ENCODE measurements around the gene CTSD. TPM values are rescaled to one million over a fixed set of nuclear protein-coding genes. Genes with fewer than 3 reads are reported as not detected.

Gene CTSD
- polyA plus RNA-seq, 1 experiment, result 77.8 TPM

- no peak overlapping the region for H3K4me3 ChIP-seq (ENCODE audit: low read depth, low read length)
- CTCF ChIA-PET, result no interaction called here
- no peaks in the 10 kb centered on the region; the same call in 1 of the 2 replicates for H3K9me3 ChIP-seq (ENCODE audit: control insufficient read depth, insufficient read depth, low read length)
- H3K27me3 ChIP-seq (ENCODE audit: control insufficient read depth, insufficient read depth, low read length), result no peaks in the 10 kb centered on the region
- no peak overlapping the region for H3K27ac ChIP-seq (ENCODE audit: low read depth, low read length)
- DNase-seq (ENCODE audit: low read depth, low spot score), result no peak
- POLR2A ChIA-PET, result no interaction called here
- TF ChIP-seq, protein P1, sequence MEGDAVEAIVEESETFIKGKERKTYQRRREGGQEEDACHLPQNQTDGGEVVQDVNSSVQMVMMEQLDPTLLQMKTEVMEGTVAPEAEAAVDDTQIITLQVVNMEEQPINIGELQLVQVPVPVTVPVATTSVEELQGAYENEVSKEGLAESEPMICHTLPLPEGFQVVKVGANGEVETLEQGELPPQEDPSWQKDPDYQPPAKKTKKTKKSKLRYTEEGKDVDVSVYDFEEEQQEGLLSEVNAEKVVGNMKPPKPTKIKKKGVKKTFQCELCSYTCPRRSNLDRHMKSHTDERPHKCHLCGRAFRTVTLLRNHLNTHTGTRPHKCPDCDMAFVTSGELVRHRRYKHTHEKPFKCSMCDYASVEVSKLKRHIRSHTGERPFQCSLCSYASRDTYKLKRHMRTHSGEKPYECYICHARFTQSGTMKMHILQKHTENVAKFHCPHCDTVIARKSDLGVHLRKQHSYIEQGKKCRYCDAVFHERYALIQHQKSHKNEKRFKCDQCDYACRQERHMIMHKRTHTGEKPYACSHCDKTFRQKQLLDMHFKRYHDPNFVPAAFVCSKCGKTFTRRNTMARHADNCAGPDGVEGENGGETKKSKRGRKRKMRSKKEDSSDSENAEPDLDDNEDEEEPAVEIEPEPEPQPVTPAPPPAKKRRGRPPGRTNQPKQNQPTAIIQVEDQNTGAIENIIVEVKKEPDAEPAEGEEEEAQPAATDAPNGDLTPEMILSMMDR (IDR thresholded peaks at IDR 0.05; ENCODE audit: low read depth, low read length), result no peak
Measured at GRCh38 chr11:1757861-1758610, 5.7 kb downstream of the CTSD start.

DNA sequence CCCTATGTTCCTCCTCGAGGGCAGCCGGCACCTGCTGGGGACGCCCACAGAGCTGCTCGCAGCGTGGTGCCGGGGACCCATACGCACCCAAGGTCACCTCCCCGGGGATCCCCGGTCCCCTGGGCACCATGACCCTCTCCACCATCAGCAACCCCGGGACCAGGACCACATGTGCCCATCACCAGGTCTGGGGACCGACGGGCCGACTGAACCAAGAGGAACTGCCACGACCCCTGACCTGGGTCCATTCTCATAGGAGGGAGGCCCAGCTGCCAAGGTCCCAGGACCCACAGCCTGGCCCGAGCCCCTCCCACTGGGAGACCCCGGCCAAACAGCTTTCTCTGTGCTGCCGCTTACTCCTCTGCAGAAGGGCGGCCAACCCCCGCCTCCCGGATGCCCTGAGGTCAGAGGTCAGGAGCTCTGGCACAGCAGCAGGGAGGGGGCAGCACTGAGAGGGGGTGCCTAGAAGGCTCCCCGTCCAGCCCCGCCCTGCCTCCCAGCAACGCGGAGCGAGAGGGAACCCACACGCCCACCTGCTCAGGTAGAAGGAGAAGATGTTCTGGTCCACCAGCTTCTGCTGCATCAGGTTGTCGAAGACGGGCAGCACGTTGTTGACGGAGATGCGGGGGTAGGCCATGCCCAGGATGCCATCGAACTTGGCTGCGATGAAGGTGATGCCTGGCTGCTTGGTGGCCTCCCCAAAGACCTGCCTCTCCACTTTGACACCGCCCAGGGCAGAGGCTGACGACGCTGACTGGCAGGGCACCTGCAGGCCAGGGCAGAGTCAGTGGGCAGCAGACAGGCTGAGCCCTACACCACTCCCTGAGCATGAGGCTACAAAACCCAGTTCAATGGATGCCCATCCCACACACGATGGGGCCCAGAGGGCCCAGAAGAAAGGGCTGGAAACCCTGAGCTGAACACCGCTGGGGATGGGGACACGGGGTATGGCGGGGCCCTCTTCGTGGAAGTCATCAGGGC, 6.6 kb downstream of the CTSD start:
- no peak overlapping the region for H3K27ac ChIP-seq (ENCODE audit: low read depth, low read length)
- ChIA-PET POLR2A (no interaction called here), CTCF (interaction anchor here (1.0 kb wide), 1 partner anchor 63 kb away, joined by 3 read pairs; no protein-coding TSS in a partner anchor)
- no peaks in the 10 kb centered on the region for H3K9me3 ChIP-seq (ENCODE audit: control insufficient read depth, insufficient read depth, low read length)
- no peaks in the 10 kb centered on the region for H3K27me3 ChIP-seq (ENCODE audit: control insufficient read depth, insufficient read depth, low read length)
- TF ChIP-seq, protein P1 (IDR thresholded peaks at IDR 0.05; ENCODE audit: low read depth, low read length), result no peak
- DNase-seq (ENCODE audit: low read depth, low spot score), result no peak
- H3K4me3 ChIP-seq (ENCODE audit: low read depth, low read length), result no peak overlapping the region

DNA sequence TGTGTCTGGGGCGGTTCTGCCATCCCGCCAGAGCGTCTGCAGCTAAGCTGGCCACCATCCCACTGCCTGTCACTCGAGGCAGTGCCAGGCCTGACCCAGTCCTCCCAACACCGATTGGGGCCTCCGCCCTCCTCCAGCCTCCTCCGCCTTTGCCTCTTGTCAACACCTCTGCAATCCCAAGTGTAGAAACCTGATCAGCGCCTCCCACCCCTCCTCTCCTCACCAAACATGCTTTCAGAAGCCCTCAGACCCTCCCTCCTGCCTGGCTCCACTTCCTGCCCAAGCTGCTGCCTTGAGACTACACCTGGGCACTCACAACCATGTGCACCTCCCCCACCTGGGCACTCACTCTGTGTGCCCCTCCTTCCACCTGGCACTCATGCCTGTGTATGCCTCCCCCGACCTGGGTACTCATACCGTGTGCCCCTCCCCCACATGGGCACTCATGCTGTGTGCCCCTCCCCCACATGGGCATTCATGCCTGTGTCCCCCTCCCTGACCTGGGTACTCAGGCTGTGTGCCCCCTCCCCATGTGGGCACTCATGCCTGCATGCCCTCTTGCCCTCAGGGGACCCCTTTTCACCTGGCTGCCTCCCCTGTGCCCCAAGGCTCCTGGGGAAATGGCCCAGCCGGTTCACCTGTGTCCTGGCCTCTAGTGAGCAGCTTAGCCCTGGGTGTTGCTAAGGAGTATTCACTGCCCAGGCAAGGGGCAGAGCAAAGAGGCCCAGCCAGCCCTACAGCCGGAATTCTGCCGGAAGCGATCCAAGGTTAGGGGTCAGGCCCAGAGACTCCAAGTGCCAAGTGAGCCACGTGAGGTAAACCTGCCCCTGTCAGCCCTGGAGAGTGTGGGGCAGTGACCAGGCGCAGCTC, 7.8 kb downstream of the CTSD start:
- Histone ChIP-seq H3K4me3 (ENCODE audit: low read depth, low read length) (no peak overlapping the region), H3K27me3 (ENCODE audit: control insufficient read depth, insufficient read depth, low read length) (no peaks in the 10 kb centered on the region), H3K9me3 (ENCODE audit: control insufficient read depth, insufficient read depth, low read length) (no peaks in the 10 kb centered on the region), H3K27ac (ENCODE audit: low read depth, low read length) (no peak overlapping the region)
- CTCF ChIA-PET, result no interaction called here
- TF ChIP-seq, protein P1 (IDR thresholded peaks at IDR 0.05; ENCODE audit: low read depth, low read length), result no peak
- DNase-seq (ENCODE audit: low read depth, low spot score), result no peak
- POLR2A ChIA-PET, result interaction anchor here (0.8 kb wide), 1 partner anchor 27 kb away, joined by 3 read pairs; no protein-coding TSS in a partner anchor

GRCh38 chr11:1755344-1755691, 8.4 kb downstream of the CTSD start:
- Histone ChIP-seq H3K9me3 (ENCODE audit: control insufficient read depth, insufficient read depth, low read length) (no peaks in the 10 kb centered on the region), H3K4me3 (ENCODE audit: low read depth, low read length) (no peak overlapping the region), H3K27me3 (ENCODE audit: control insufficient read depth, insufficient read depth, low read length) (no peaks in the 10 kb centered on the region), H3K27ac (ENCODE audit: low read depth, low read length) (no peak overlapping the region)
- ChIA-PET POLR2A (interaction anchor here (0.8 kb wide), 1 partner anchor 28 kb away, joined by 3 read pairs; no protein-coding TSS in a partner anchor), CTCF (no interaction called here)
- TF ChIP-seq, protein P1 (IDR thresholded peaks at IDR 0.05; ENCODE audit: low read depth, low read length), result no peak
- DNase-seq (ENCODE audit: low read depth, low spot score), result no peak

Measured in AG04450 (cell line).